ENCODE results near the gene TTYH3. TPM values are rescaled to one million over a fixed set of nuclear protein-coding genes. Genes with fewer than 3 reads are reported as not detected.

Gene TTYH3
- total and polyA plus RNA-seq, 2 of the 13 experiments (the other 11 are each of a cell fraction or from before 2014, with no cell fraction given) = 26.3 to 50.0 TPM

GRCh38 chr7:2641406-2642393 lies 9.9 kb downstream of the TTYH3 start (continued):
- TF ChIP-seq LBX2 (CRISPR knock-in tag; IDR thresholded peaks at IDR 0.05; ENCODE audit: borderline replicate concordance) (no peak), KLF11 (CRISPR knock-in tag; IDR thresholded peaks at IDR 0.05) (0 out of 2 replicates have a peak, but pooled peaks have one; percentile 68), TFDP2 (CRISPR knock-in tag; IDR thresholded peaks at IDR 0.05) (no peak), MAZ (IDR thresholded peaks at IDR 0.05; ENCODE audit: borderline replicate concordance, low read depth, low read length) (peak; percentile 62; the same call in 1 of the 2 replicates), MAZ (CRISPR knock-in tag; IDR thresholded peaks at IDR 0.05; ENCODE audit: low read depth) (peak; percentile 79), MED1 (CRISPR knock-in tag; IDR thresholded peaks at IDR 0.05) (no peak; the same call in 1 of the 2 replicates), TBX3 (IDR thresholded peaks at IDR 0.05; ENCODE audit: borderline replicate concordance) (no peak), ZNF230 (CRISPR knock-in tag; IDR thresholded peaks at IDR 0.05) (no peak), TBL1XR1 (IDR thresholded peaks at IDR 0.05; ENCODE audit: borderline replicate concordance, low read length, partially characterized antibody) (no peak), RBM22 (optimal IDR thresholded peaks at IDR 0.05; ENCODE audit: low read length) (no peak), SNAI1 (CRISPR knock-in tag; IDR thresholded peaks at IDR 0.05; ENCODE audit: borderline replicate concordance) (no peak), SYNCRIP (IDR thresholded peaks at IDR 0.05; ENCODE audit: insufficient read depth, low read depth, low read length) (no peak), HHEX (CRISPR knock-in tag; IDR thresholded peaks at IDR 0.05) (no peak), FOSL2 (CRISPR knock-in tag; IDR thresholded peaks at IDR 0.05) (peak; percentile 53), ZNF609 (CRISPR knock-in tag; IDR thresholded peaks at IDR 0.05; ENCODE audit: borderline replicate concordance) (no peak), PTBP1 (IDR thresholded peaks at IDR 0.05; ENCODE audit: low read depth, low read length, poor library complexity, severe bottlenecking) (no peak)
- TF ChIP-seq, protein P1, sequence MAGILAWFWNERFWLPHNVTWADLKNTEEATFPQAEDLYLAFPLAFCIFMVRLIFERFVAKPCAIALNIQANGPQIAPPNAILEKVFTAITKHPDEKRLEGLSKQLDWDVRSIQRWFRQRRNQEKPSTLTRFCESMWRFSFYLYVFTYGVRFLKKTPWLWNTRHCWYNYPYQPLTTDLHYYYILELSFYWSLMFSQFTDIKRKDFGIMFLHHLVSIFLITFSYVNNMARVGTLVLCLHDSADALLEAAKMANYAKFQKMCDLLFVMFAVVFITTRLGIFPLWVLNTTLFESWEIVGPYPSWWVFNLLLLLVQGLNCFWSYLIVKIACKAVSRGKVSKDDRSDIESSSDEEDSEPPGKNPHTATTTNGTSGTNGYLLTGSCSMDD (CRISPR knock-in tag; IDR thresholded peaks at IDR 0.05) = no peak
- TF ChIP-seq, protein P2, sequence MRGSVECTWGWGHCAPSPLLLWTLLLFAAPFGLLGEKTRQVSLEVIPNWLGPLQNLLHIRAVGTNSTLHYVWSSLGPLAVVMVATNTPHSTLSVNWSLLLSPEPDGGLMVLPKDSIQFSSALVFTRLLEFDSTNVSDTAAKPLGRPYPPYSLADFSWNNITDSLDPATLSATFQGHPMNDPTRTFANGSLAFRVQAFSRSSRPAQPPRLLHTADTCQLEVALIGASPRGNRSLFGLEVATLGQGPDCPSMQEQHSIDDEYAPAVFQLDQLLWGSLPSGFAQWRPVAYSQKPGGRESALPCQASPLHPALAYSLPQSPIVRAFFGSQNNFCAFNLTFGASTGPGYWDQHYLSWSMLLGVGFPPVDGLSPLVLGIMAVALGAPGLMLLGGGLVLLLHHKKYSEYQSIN (CRISPR knock-in tag; IDR thresholded peaks at IDR 0.05; ENCODE audit: borderline replicate concordance) = no peak

Data from HepG2 (cell line).